Spleen (tissue), 7 donors: ENCODE data around the gene PRPF8.

ENCODE experiments used
- CTCF ChIP-seq, 11 experiments: fragments of 200-600 bp in 7 of 11; fragments of 450-650 bp in 4 of 11; sonication (generic) in 4 of 11; IDR thresholded peaks in 8 of 11; conservative IDR thresholded peaks in 3 of 11; 1 replicate in 7 of 11; 2 replicates in 4 of 11; pipeline versions ENCODE4 v1.4.0 to v1.8.0; 2016 to 2021; ENCODE audit warnings: antibody characterized with exemption in 11 of 11, inconsistent platforms in 4 of 11, mild to moderate bottlenecking in 1 of 11
- POLR2A ChIP-seq, 3 donors: fragments of 450-650 bp; IDR thresholded peaks; one replicate each; pipeline ENCODE4 v1.5.1; 2017; ENCODE audit warnings: antibody characterized with exemption in 3 of 3, mild to moderate bottlenecking in 1 of 3
- donor health status: DM: no; HTN: no; CAD: no; lungs with moderate emphysema.
- donor health status: DM: no; HTN: no; CAD: no.
- donor health status: DM: no; HTN: no; CAD: no.

- TF ChIP-seq CTCF (IDR thresholded peaks at IDR 0.05 in 8 of 11, conservative IDR thresholded peaks at IDR 0.05 in 3 of 11) (no peak), POLR2A (IDR thresholded peaks at IDR 0.05) (no peak)
Measured at GRCh38 chr17:1644493-1645206, 40.0 kb downstream of the PRPF8 start.
